ENCODE data around the gene SAPCD2.
"Not testable (repeated sequence)": the region's sequence is repeated elsewhere in the genome, so short reads cannot be mapped to it uniquely, and the experiment has no call there.

Gene SAPCD2

DNA sequence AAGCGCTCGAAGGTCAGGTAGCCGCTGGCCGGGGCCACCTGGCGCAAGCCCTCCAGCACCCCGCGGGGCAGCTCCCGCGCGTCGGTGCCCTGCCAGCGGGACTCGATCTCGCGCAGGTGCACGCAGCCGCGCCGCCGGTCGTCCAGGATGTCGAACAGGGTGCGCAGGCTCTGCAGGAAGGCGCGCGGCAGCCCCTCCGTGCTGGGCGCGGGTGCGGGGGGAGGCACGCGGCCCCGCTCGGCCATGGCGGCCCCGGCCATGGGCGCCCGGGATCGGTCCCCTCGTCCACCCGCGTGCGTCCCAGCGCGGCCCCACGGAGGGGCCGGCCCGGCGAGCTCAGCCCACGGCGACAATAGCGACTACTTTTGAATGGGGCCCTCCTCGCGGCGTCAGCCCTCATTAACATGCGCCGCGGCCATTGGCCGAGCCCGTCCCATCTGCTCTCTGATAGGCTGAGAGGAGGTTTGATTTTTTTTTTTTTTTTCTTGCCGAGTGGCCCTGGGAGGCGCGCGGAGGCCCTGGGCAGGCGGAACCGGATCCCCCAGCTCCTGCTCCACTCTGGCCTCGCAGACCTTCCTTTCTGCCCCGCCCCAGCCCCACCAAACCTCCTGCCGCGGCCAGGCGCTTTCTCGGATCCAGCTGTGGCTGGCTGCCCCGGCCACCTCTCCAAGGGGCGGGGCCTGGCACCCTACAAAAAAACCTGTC, at the start of gene SAPCD2:
Gene SAPCD2, minus strand, starts transcription at position 357 of the 705 bp plus-strand sequence. Its CDS starts 97 bp downstream, at position 260.
- no peaks in the 10 kb centered on the region for H3K9me3 ChIP-seq (ENCODE audit: control insufficient read depth in 2 of 2, low read length in 2 of 2)
- no peak within 1 kb of the TSS for H3K27ac ChIP-seq (ENCODE audit: low read length)
- H3K9ac ChIP-seq (ENCODE audit: low read length in 2 of 2): no peak within 1 kb of the TSS
- H3K4me1 ChIP-seq (ENCODE audit: control insufficient read depth, insufficient read depth, low read length): peaks cover 13% of the 10 kb centered on the region
- peaks cover 17 to 25% of the 10 kb centered on the region in 2 donors for H3K27me3 ChIP-seq (ENCODE audit: control insufficient read depth in 1 of 2, insufficient read depth in 2 of 2, low read length in 2 of 2)
- peak within 1 kb of the TSS in 1 of 2 donors; percentile 64 for H3K4me3 ChIP-seq (ENCODE audit: low read length in 2 of 2)
- H3K36me3 ChIP-seq (ENCODE audit: control insufficient read depth in 2 of 2, insufficient read depth in 2 of 2, low read length in 2 of 2): no peaks in the 10 kb centered on the region

DNA sequence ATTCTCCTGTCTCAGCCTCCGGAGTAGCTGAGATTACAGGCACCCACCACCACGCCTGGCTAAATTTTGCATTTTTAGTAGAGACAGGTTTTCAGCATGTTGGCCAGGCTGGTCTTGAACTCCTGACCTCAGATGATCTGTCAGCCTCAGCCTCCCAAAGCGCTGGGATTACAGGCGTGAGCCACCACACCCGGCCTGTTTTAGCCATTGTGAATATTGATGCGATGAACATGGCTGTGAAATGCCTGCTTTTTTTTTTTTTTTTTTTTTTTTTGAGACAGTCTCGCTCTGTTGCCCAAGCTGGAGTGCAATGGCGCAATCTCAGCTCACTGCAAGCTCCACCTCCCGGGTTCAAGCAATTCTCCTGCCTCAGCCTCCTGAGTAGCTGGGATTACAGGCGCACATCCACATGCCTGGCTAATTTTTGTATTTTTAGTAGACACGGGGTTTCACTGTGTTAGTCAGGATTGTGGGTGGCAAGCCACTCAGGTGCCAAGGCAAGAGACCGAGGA, 47.8 kb upstream of the SAPCD2 start:
- not testable (repeated sequence) for H3K36me3 ChIP-seq (ENCODE audit: control insufficient read depth in 2 of 2, insufficient read depth in 2 of 2, low read length in 2 of 2); H3K9me3 ChIP-seq (ENCODE audit: control insufficient read depth in 2 of 2, low read length in 2 of 2); H3K4me1 ChIP-seq (ENCODE audit: control insufficient read depth, insufficient read depth, low read length); H3K27me3 ChIP-seq (ENCODE audit: control insufficient read depth in 1 of 2, insufficient read depth in 2 of 2, low read length in 2 of 2); H3K27ac ChIP-seq (ENCODE audit: low read length); H3K9ac ChIP-seq (ENCODE audit: low read length in 2 of 2); H3K4me3 ChIP-seq (ENCODE audit: low read length in 2 of 2)

DNA sequence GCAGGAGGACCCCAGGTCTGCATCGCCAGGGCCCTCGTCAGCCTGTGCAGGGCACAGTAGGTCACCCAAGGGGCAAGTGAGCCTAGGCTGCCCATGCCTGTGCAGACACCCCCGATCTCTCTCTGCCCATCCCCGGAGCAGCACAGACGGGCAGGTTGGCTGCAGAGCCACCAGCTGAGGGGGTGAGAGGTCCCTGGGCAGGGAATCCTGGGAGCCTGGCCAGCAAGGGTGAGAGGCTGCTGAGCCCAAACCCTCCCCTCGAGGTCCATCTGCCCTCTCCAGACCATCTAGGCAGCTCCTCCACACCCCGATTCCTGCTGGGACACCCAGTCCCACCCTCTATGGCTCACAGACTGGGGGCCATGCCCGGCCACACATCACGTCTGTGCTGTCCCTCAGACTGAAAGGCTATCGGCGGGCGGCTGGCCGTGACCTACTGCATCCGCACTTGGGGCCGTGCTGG, 46.9 kb upstream of the SAPCD2 start:
- no peak overlapping the region for H3K4me3 ChIP-seq (ENCODE audit: low read length in 2 of 2)
- no peak overlapping the region for H3K9ac ChIP-seq (ENCODE audit: low read length in 2 of 2)
- H3K4me1 ChIP-seq (ENCODE audit: control insufficient read depth, insufficient read depth, low read length): peaks cover 6% of the 10 kb centered on the region
- peaks cover 0 to 3% of the 10 kb centered on the region in 2 donors for H3K36me3 ChIP-seq (ENCODE audit: control insufficient read depth in 2 of 2, insufficient read depth in 2 of 2, low read length in 2 of 2)
- H3K27ac ChIP-seq (ENCODE audit: low read length): no peak overlapping the region
- no peaks in the 10 kb centered on the region for H3K9me3 ChIP-seq (ENCODE audit: control insufficient read depth in 2 of 2, low read length in 2 of 2)
- H3K27me3 ChIP-seq (ENCODE audit: control insufficient read depth in 1 of 2, insufficient read depth in 2 of 2, low read length in 2 of 2): peaks cover 0 to 5% of the 10 kb centered on the region in 2 donors

- H3K4me3 ChIP-seq (ENCODE audit: low read length in 2 of 2): no peak overlapping the region
- no peak overlapping the region for H3K27ac ChIP-seq (ENCODE audit: low read length)
- H3K4me1 ChIP-seq (ENCODE audit: control insufficient read depth, insufficient read depth, low read length): peaks cover 6% of the 10 kb centered on the region
- peaks cover 0 to 5% of the 10 kb centered on the region in 2 donors for H3K27me3 ChIP-seq (ENCODE audit: control insufficient read depth in 1 of 2, insufficient read depth in 2 of 2, low read length in 2 of 2)
- H3K9ac ChIP-seq (ENCODE audit: low read length in 2 of 2): no peak overlapping the region
- H3K9me3 ChIP-seq (ENCODE audit: control insufficient read depth in 2 of 2, low read length in 2 of 2): no peaks in the 10 kb centered on the region
- H3K36me3 ChIP-seq (ENCODE audit: control insufficient read depth in 2 of 2, insufficient read depth in 2 of 2, low read length in 2 of 2): peaks cover 0 to 3% of the 10 kb centered on the region in 2 donors
These were observed 46.4 kb upstream of the SAPCD2 start for GRCh38 chr9:137116728-137117127.

GRCh38 chr9:137116027-137116507, 45.7 kb upstream of the SAPCD2 start:
- peaks cover 0 to 3% of the 10 kb centered on the region in 2 donors for H3K36me3 ChIP-seq (ENCODE audit: control insufficient read depth in 2 of 2, insufficient read depth in 2 of 2, low read length in 2 of 2)
- no peak overlapping the region for H3K4me3 ChIP-seq (ENCODE audit: low read length in 2 of 2)
- no peak overlapping the region for H3K27ac ChIP-seq (ENCODE audit: low read length)
- no peaks in the 10 kb centered on the region for H3K9me3 ChIP-seq (ENCODE audit: control insufficient read depth in 2 of 2, low read length in 2 of 2)
- H3K9ac ChIP-seq (ENCODE audit: low read length in 2 of 2): no peak overlapping the region
- peaks cover 6% of the 10 kb centered on the region for H3K4me1 ChIP-seq (ENCODE audit: control insufficient read depth, insufficient read depth, low read length)
- peaks cover 0 to 5% of the 10 kb centered on the region in 2 donors for H3K27me3 ChIP-seq (ENCODE audit: control insufficient read depth in 1 of 2, insufficient read depth in 2 of 2, low read length in 2 of 2)

DNA sequence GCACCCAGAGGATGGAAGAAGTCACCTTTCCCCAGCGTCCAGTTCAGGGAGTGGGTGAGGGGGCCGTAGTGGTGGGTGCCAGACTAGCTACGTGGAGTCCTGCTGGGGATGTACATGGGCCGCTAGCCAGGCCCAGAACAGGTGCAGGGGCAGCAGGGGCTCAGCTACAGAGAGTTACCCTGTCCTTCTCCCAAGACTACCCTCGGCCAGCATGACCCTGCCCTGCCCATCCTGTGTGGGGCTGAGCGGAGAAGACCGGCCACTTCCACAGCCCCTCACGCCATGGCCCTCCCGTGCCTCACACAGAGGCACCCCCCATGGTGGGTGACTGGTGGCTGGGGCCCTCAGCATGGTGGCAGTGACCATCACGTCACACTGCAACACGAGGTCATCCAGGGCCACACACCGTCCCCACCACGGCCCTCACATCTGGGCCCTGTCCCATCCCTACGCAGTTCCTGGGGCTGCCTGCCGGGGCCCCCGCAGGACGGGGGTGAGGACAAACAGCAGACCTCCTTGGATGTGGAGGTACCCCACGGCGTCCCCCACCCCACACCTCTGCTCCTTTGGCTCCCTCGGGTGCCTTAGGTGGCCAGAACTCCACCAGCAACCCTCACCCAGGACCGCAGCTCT, 45.2 kb upstream of the SAPCD2 start:
- peak overlapping the region in 1 of 2 donors; percentile 71 for H3K4me3 ChIP-seq (ENCODE audit: low read length in 2 of 2)
- H3K9ac ChIP-seq (ENCODE audit: low read length in 2 of 2): no peak overlapping the region
- H3K27me3 ChIP-seq (ENCODE audit: control insufficient read depth in 1 of 2, insufficient read depth in 2 of 2, low read length in 2 of 2): peaks cover 0 to 5% of the 10 kb centered on the region in 2 donors
- H3K9me3 ChIP-seq (ENCODE audit: control insufficient read depth in 2 of 2, low read length in 2 of 2): no peaks in the 10 kb centered on the region
- H3K4me1 ChIP-seq (ENCODE audit: control insufficient read depth, insufficient read depth, low read length): peaks cover 6% of the 10 kb centered on the region
- no peak overlapping the region for H3K27ac ChIP-seq (ENCODE audit: low read length)
- H3K36me3 ChIP-seq (ENCODE audit: control insufficient read depth in 2 of 2, insufficient read depth in 2 of 2, low read length in 2 of 2): peaks cover 0 to 7% of the 10 kb centered on the region in 2 donors

GRCh38 chr9:137114613-137115393, 44.4 kb upstream of the SAPCD2 start, which contains the start of gene DPP7:
Gene DPP7, minus strand, starts transcription at chr9:137114733. Its CDS starts 20 bp downstream, at chr9:137114713.
- no peaks in the 10 kb centered on the region for H3K9me3 ChIP-seq (ENCODE audit: control insufficient read depth in 2 of 2, low read length in 2 of 2)
- H3K27me3 ChIP-seq (ENCODE audit: control insufficient read depth in 1 of 2, insufficient read depth in 2 of 2, low read length in 2 of 2): peaks cover 0 to 5% of the 10 kb centered on the region in 2 donors
- H3K36me3 ChIP-seq (ENCODE audit: control insufficient read depth in 2 of 2, insufficient read depth in 2 of 2, low read length in 2 of 2): peaks cover 0 to 7% of the 10 kb centered on the region in 2 donors
- H3K27ac ChIP-seq (ENCODE audit: low read length): no peak within 1 kb of the TSS
- peaks cover 6% of the 10 kb centered on the region for H3K4me1 ChIP-seq (ENCODE audit: control insufficient read depth, insufficient read depth, low read length)
- H3K9ac ChIP-seq (ENCODE audit: low read length in 2 of 2): peak within 1 kb of the TSS; percentile 36 to 55
- peak within 1 kb of the TSS; percentile 43 to 71 for H3K4me3 ChIP-seq (ENCODE audit: low read length in 2 of 2)

DNA sequence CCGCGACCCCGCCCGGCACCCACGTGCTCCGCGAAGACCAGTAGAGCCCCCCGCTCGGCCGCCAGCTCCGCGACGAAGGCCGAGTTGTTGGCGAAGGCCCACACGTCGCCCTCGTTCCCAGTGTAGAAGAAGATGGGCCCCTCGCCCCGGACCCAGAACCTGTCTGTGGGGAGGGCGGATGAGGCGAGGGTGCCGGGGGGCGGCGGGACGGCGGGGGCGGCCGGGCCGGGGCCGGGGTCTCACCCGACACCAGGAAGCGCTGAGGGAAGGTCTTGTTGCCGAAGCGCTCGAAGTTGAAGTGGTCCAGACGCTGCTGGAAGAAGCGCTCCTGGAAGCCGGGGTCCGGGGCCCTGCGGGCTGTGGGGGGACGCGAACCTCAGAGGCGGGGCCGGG, 43.9 kb upstream of the SAPCD2 start:
- H3K27ac ChIP-seq (ENCODE audit: low read length): no peak overlapping the region
- peak overlapping the region in 1 of 2 donors; percentile 55 for H3K9ac ChIP-seq (ENCODE audit: low read length in 2 of 2)
- peaks cover 0 to 5% of the 10 kb centered on the region in 2 donors for H3K27me3 ChIP-seq (ENCODE audit: control insufficient read depth in 1 of 2, insufficient read depth in 2 of 2, low read length in 2 of 2)
- H3K4me3 ChIP-seq (ENCODE audit: low read length in 2 of 2): peak overlapping the region; percentile 43 to 71
- H3K4me1 ChIP-seq (ENCODE audit: control insufficient read depth, insufficient read depth, low read length): peaks cover 6% of the 10 kb centered on the region
- H3K36me3 ChIP-seq (ENCODE audit: control insufficient read depth in 2 of 2, insufficient read depth in 2 of 2, low read length in 2 of 2): peaks cover 0 to 7% of the 10 kb centered on the region in 2 donors
- no peaks in the 10 kb centered on the region for H3K9me3 ChIP-seq (ENCODE audit: control insufficient read depth in 2 of 2, low read length in 2 of 2)

- H3K9ac ChIP-seq (ENCODE audit: low read length in 2 of 2): no peak overlapping the region
- H3K4me1 ChIP-seq (ENCODE audit: control insufficient read depth, insufficient read depth, low read length): peaks cover 6% of the 10 kb centered on the region
- H3K9me3 ChIP-seq (ENCODE audit: control insufficient read depth in 2 of 2, low read length in 2 of 2): no peaks in the 10 kb centered on the region
- no peak overlapping the region for H3K27ac ChIP-seq (ENCODE audit: low read length)
- peak overlapping the region in 1 of 2 donors; percentile 29 for H3K4me3 ChIP-seq (ENCODE audit: low read length in 2 of 2)
- H3K36me3 ChIP-seq (ENCODE audit: control insufficient read depth in 2 of 2, insufficient read depth in 2 of 2, low read length in 2 of 2): peaks cover 0 to 7% of the 10 kb centered on the region in 2 donors
- peaks cover 0 to 5% of the 10 kb centered on the region in 2 donors for H3K27me3 ChIP-seq (ENCODE audit: control insufficient read depth in 1 of 2, insufficient read depth in 2 of 2, low read length in 2 of 2)
These were observed 43.2 kb upstream of the SAPCD2 start for GRCh38 chr9:137113385-137114159.

Measured in stomach smooth muscle (tissue), 2 donors.